Testis (tissue), 3 donors: ENCODE measurements around the gene GPD1. TPM values are rescaled to one million over a fixed set of nuclear protein-coding genes. Genes with fewer than 3 reads are reported as not detected.
"Not testable (repeated sequence)": the region's sequence is repeated elsewhere in the genome, so short reads cannot be mapped to it uniquely, and the experiment has no call there.

ENCODE experiments used
- DNase-seq: peaks from one replicate; pipeline ENCODE4 v3.0.0-alpha.2; 2019
- H3K27ac ChIP-seq, 2 donors: fragments of 200-600 bp; sonication (generic); one replicate each; pipeline ENCODE4 v1.5.1; 2019
- H3K27me3 ChIP-seq: fragments of 200-600 bp; sonication (generic); one replicate; pipeline ENCODE4 v1.5.1; 2019
- H3K36me3 ChIP-seq: fragments of 200-600 bp; sonication (generic); one replicate; pipeline ENCODE4 v1.5.1; 2017; ENCODE audit warnings: low read depth; ENCODE audit errors: missing control alignments
- H3K4me1 ChIP-seq: fragments of 200-600 bp; sonication (generic); one replicate; pipeline ENCODE4 v1.5.1; 2019
- H3K4me3 ChIP-seq, 2 donors: fragments of 200-600 bp; sonication (generic); one replicate each; pipeline ENCODE4 v1.5.1; 2017 to 2019
- H3K9me3 ChIP-seq: fragments of 200-600 bp; sonication (generic); one replicate; pipeline ENCODE4 v1.5.1; 2017
- CTCF ChIP-seq, 3 experiments: fragments of 450-650 bp in 2 of 3; fragments of 200-600 bp in 1 of 3; sonication (generic) in 1 of 3; IDR thresholded peaks; one replicate each; pipeline ENCODE4 v1.5.1; 2016 to 2019; ENCODE audit warnings: antibody characterized with exemption in 3 of 3, mild to moderate bottlenecking in 2 of 3, moderate library complexity in 1 of 3
- POLR2A ChIP-seq: fragments of 450-650 bp; IDR thresholded peaks from one replicate; pipeline ENCODE4 v1.6.1; 2017; ENCODE audit warnings: antibody characterized with exemption, mild to moderate bottlenecking, moderate library complexity
- WGBS, 2 donors: methylation state at CpG; one replicate each; pipeline ENCODE4 v1.1.5; 2018; 5-methylcytosine and 5-hydroxymethylcytosine counted together
- intact Hi-C: fragments of 100-400 bp; cut with DNase I; formaldehyde crosslinking; loops from one replicate; pipeline ENCODE4 v1.15.1; 2023; ENCODE audit warnings: low total_unique reads
- polyA plus RNA-seq: library from polyadenylated mRNA; stranded (reverse); fragments of 350-450 nt; fragmentation: Illumina TruSeq; extraction: RNeasy Lipid Tissue Mini Kit (QIAGEN cat#74804); gene quantifications from one replicate; pipeline ENCODE4 v1.2.3, GENCODE V29; 2014; ENCODE audit warnings: low read depth, low replicate concordance; ENCODE audit not compliant: insufficient read depth
- total RNA-seq, 2 donors: library from RNA; depleted of rRNA; stranded (reverse); fragments of >200 nt; gene quantifications; one replicate each; pipeline ENCODE4 v1.2.3, GENCODE V29; 2016

Gene GPD1
- total and polyA plus RNA-seq, 3 donors from 2014 or later = 2.1 to 3.1 (median 2.4) TPM

- H3K9me3 ChIP-seq = no peaks in the 10 kb centered on the region
- no peaks in the 10 kb centered on the region for H3K36me3 ChIP-seq
- intact Hi-C loops = no loop called here
- H3K4me1 ChIP-seq = peaks cover 8% of the 10 kb centered on the region
- no peak overlapping the region for H3K27ac ChIP-seq
- no peak for DNase-seq
- H3K27me3 ChIP-seq = no peaks in the 10 kb centered on the region
- TF ChIP-seq POLR2A = no peak
- no peak for TF ChIP-seq CTCF (IDR thresholded peaks at IDR 0.05)
- no peak overlapping the region for H3K4me3 ChIP-seq
- WGBS, 2 donors = 85% methylated on average over 7 of the region's 7 CpGs
Observed at GRCh38 chr12:50082644-50083043, 21.2 kb upstream of the GPD1 start.

- no peak for TF ChIP-seq CTCF (IDR thresholded peaks at IDR 0.05)
- no peak for TF ChIP-seq POLR2A
- no peaks in the 10 kb centered on the region for H3K36me3 ChIP-seq
- no peaks in the 10 kb centered on the region for H3K27me3 ChIP-seq
- no peak for DNase-seq
- no peak overlapping the region for H3K27ac ChIP-seq
- H3K4me3 ChIP-seq = no peak overlapping the region
- intact Hi-C loops = no loop called here
- WGBS, 2 donors = 55 to 68% methylated on average over 1 of the region's 1 CpG
- H3K9me3 ChIP-seq = no peaks in the 10 kb centered on the region
- peaks cover 8% of the 10 kb centered on the region for H3K4me1 ChIP-seq
Observed at GRCh38 chr12:50083301-50083700, 20.5 kb upstream of the GPD1 start.

GRCh38 chr12:50084409-50084774 is 19.4 kb upstream of the GPD1 start:
- Histone ChIP-seq H3K27ac (peak overlapping the region; percentile 89 to 96), H3K4me3 (peak overlapping the region; percentile 81 to 97)
- H3K4me1 ChIP-seq, H3K9me3 ChIP-seq, DNase-seq, intact Hi-C loops, H3K27me3 ChIP-seq, H3K36me3 ChIP-seq: not testable (repeated sequence)
- whole genome bisulfite sequencing, 2 donors = 29% methylated on average over 7 of the region's 7 CpGs

GRCh38 chr12:50084775-50085614 is 18.8 kb upstream of the GPD1 start, which contains the start of gene SMARCD1:
SMARCD1 (plus strand) TSS chr12:50085342; CDS start chr12:50085370, 28 bp downstream.
- Histone ChIP-seq H3K36me3 (no peaks in the 10 kb centered on the region), H3K27ac (peak within 1 kb of the TSS; percentile 89 to 96), H3K4me1 (peaks cover 8% of the 10 kb centered on the region), H3K27me3 (no peaks in the 10 kb centered on the region), H3K9me3 (no peaks in the 10 kb centered on the region), H3K4me3 (peak within 1 kb of the TSS; percentile 81 to 97)
- WGBS, 2 donors = 0 to 1% methylated on average over 22 to 52 of the region's 69 CpGs
- no peak for TF ChIP-seq POLR2A
- peak in 2 of 3 experiments; percentile 31 to 49 for TF ChIP-seq CTCF (IDR thresholded peaks at IDR 0.05)
- peak; percentile 96 for DNase-seq
- intact Hi-C loops = no loop called here

GRCh38 chr12:50085615-50086072 is 18.2 kb upstream of the GPD1 start:
- Histone ChIP-seq H3K9me3 (no peaks in the 10 kb centered on the region), H3K36me3 (no peaks in the 10 kb centered on the region), H3K4me1 (peaks cover 8% of the 10 kb centered on the region), H3K4me3 (peak overlapping the region; percentile 81 to 97), H3K27ac (peak overlapping the region; percentile 89 to 96), H3K27me3 (no peaks in the 10 kb centered on the region)
- intact Hi-C loops = no loop called here
- TF ChIP-seq CTCF (IDR thresholded peaks at IDR 0.05) (no peak), POLR2A (no peak)
- 1 to 3% methylated on average over 8 of the region's 8 CpGs for WGBS, 2 donors
- DNase-seq = no peak
